Measurements from ENCODE around the gene SRR. TPM values are rescaled to one million over a fixed set of nuclear protein-coding genes. Genes with fewer than 3 reads are reported as not detected.

The SRR gene
- total RNA-seq, 1 experiment from 2014 or later: 7.7 TPM

DNA sequence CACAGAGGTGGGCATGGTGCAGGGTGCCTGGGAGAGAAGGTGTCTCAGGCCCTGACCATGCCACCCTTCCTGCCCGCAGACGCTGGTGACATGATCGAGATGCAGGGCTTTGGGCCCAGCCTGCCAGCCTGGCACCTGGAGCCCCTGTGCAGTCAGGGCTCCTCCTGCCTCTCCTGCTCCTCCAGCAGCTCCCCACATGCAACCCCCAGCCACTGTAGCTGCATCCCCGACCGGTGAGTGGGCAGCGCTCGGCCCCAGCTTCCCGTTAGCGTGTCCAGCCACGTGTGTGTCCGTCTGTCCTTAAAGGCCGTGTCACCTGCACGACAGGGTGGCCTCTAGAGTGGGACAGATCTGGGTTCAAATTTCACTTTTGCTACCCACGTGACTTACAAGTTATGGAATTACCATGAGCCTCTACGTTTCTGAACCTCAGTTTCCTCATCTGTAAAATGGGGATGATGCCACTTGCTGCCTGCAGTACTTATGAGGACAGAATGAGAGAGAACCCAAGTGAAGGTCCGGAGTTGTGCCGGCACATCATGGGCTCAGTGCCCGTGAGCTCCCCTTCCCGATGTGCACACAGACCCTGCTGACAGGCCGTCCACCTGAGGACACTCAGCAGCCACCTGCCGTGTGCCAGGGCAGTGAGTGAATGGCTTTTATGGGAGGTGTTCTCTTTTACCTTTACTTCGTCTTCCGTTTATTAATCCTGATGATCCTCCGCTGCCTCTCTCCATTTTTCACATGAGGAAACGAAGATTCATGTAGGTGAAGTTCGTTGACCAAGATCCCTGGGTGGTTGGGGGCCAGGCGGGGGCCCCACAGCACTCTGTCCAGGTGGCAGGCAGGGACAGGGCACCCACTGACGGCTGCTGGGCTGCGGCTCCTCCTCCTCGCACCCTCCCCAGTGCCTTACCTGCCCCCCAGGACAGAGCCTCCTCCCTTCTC, 67.7 kb downstream of the SRR start:
- peaks cover 29% of the 10 kb centered on the region for H3K36me3 Mint-ChIP-seq (ENCODE audit: insufficient read depth, unreplicated experiment)
- H3K4me1 Mint-ChIP-seq (ENCODE audit: insufficient read depth, unreplicated experiment): peaks cover 6% of the 10 kb centered on the region
- intact Hi-C loops (cut with micrococcal nuclease): no loop called here
- no peaks in the 10 kb centered on the region for H3K27me3 Mint-ChIP-seq (ENCODE audit: insufficient read depth, unreplicated experiment)
- ChIA-PET CTCF (interaction anchor here (0.6 to 5.5 kb wide), 2 partner anchors 10 to 668 kb away, joined by 4 to 43 read pairs; no protein-coding TSS in a partner anchor), POLR2A (interaction anchor here (0.6 to 0.9 kb wide), 3 partner anchors 11 to 339 kb away, joined by 3 to 4 read pairs (median 4); no protein-coding TSS in a partner anchor)
- H3K9me3 Mint-ChIP-seq (ENCODE audit: unreplicated experiment): no peaks in the 10 kb centered on the region
- TF ChIP-seq, protein P1, sequence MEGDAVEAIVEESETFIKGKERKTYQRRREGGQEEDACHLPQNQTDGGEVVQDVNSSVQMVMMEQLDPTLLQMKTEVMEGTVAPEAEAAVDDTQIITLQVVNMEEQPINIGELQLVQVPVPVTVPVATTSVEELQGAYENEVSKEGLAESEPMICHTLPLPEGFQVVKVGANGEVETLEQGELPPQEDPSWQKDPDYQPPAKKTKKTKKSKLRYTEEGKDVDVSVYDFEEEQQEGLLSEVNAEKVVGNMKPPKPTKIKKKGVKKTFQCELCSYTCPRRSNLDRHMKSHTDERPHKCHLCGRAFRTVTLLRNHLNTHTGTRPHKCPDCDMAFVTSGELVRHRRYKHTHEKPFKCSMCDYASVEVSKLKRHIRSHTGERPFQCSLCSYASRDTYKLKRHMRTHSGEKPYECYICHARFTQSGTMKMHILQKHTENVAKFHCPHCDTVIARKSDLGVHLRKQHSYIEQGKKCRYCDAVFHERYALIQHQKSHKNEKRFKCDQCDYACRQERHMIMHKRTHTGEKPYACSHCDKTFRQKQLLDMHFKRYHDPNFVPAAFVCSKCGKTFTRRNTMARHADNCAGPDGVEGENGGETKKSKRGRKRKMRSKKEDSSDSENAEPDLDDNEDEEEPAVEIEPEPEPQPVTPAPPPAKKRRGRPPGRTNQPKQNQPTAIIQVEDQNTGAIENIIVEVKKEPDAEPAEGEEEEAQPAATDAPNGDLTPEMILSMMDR (IDR thresholded peaks at IDR 0.05; ENCODE audit: unreplicated experiment): no peak
- no TSS peak for BruUV-seq (replicated peaks)
- no peak overlapping the region for H3K4me3 Mint-ChIP-seq (ENCODE audit: unreplicated experiment)
- no peak for DNase-seq (ENCODE audit: unreplicated experiment)
- no peak overlapping the region for H3K27ac Mint-ChIP-seq (ENCODE audit: low read depth, unreplicated experiment)

DNA sequence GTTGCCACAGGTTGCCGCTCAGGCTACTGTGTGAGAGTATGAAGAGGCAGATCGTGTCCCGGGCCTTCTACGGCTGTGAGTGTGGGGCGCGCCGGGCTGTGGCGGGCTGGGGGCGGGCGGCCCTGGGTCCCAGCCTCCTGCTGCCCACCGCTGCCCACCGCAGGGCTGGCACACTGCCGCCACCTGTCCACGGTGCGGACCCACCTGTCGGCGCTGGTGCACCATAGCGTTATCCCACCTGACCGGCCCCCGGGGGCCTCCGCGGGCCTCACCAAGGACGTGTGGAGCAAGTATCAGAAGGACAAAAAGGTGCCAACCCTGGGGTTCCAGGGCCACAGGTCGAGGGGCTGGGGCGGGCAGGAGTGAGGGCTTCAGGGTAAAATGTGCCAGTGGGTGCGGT, 68.4 kb downstream of the SRR start:
- no peaks in the 10 kb centered on the region for H3K9me3 Mint-ChIP-seq (ENCODE audit: unreplicated experiment)
- no peak overlapping the region for H3K27ac Mint-ChIP-seq (ENCODE audit: low read depth, unreplicated experiment)
- peaks cover 28% of the 10 kb centered on the region for H3K36me3 Mint-ChIP-seq (ENCODE audit: insufficient read depth, unreplicated experiment)
- TF ChIP-seq, protein P1 (IDR thresholded peaks at IDR 0.05; ENCODE audit: unreplicated experiment): no peak
- H3K27me3 Mint-ChIP-seq (ENCODE audit: insufficient read depth, unreplicated experiment): no peaks in the 10 kb centered on the region
- ChIA-PET POLR2A (interaction anchor here (1.2 kb wide), 1 partner anchor 36 kb away, joined by 3 read pairs; the partner anchor contains the start of gene TSR1), CTCF (interaction anchor here (1.2 kb wide), 1 partner anchor 10 kb away, joined by 4 read pairs; no protein-coding TSS in a partner anchor)
- H3K4me3 Mint-ChIP-seq (ENCODE audit: unreplicated experiment): no peak overlapping the region
- peaks cover 6% of the 10 kb centered on the region for H3K4me1 Mint-ChIP-seq (ENCODE audit: insufficient read depth, unreplicated experiment)
- BruUV-seq (replicated peaks): no TSS peak
- no peak for DNase-seq (ENCODE audit: unreplicated experiment)
- intact Hi-C loops (cut with micrococcal nuclease): no loop called here

DNA sequence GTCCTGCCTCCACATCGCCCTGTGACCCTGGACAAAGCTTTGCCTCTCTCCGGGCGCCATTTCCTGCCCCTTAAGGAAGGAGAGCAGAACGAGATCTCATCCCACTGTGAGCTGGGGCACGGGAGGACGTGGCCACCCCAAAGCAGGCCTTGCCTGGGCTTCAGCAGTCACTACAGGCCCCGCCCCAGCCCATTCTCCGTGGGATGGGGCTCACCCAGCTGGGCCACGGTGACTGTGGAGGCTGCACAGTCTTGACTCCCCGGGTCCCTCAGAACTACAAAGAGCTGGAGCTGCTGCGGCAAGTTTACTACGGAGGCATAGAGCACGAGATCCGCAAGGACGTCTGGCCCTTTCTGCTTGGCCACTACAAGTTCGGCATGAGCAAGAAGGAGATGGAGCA, 68.9 kb downstream of the SRR start:
- H3K4me3 Mint-ChIP-seq (ENCODE audit: unreplicated experiment): no peak overlapping the region
- CTCF ChIA-PET: interaction anchor here (1.2 kb wide), 1 partner anchor 10 kb away, joined by 4 read pairs; no protein-coding TSS in a partner anchor
- H3K27ac Mint-ChIP-seq (ENCODE audit: low read depth, unreplicated experiment): no peak overlapping the region
- TF ChIP-seq, protein P1 (IDR thresholded peaks at IDR 0.05; ENCODE audit: unreplicated experiment): no peak
- H3K4me1 Mint-ChIP-seq (ENCODE audit: insufficient read depth, unreplicated experiment): peaks cover 6% of the 10 kb centered on the region
- no TSS peak for BruUV-seq (replicated peaks)
- H3K36me3 Mint-ChIP-seq (ENCODE audit: insufficient read depth, unreplicated experiment): peaks cover 28% of the 10 kb centered on the region
- no peak for DNase-seq (ENCODE audit: unreplicated experiment)
- POLR2A ChIA-PET: interaction anchor here (0.9 to 1.2 kb wide), 2 partner anchors 13 to 37 kb away, joined by 3 read pairs; partner anchors contain the start of gene TSR1
- H3K9me3 Mint-ChIP-seq (ENCODE audit: unreplicated experiment): no peaks in the 10 kb centered on the region
- no peaks in the 10 kb centered on the region for H3K27me3 Mint-ChIP-seq (ENCODE audit: insufficient read depth, unreplicated experiment)
- intact Hi-C loops (cut with micrococcal nuclease): no loop called here

DNA sequence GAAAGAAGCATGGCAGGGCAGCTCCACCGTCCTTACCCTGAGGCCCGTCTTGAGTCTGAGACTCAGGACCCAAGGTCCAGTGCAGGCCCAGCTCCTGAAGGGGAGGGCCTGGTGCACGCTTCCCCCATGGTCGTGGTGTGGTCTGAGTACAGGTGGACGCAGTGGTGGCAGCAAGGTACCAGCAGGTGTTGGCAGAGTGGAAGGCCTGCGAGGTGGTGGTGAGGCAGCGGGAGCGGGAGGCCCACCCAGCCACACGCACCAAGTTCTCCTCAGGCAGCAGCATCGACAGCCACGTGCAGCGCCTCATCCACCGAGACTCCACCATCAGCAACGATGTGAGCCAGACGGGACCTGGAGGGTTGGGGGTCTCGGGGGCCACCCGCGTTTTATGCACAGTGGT, 69.4 kb downstream of the SRR start:
- DNase-seq (ENCODE audit: unreplicated experiment): no peak
- BruUV-seq (replicated peaks): no TSS peak
- intact Hi-C loops (cut with micrococcal nuclease): no loop called here

More for the DNA sequence above, 69.4 kb downstream of the SRR start:
- Mint-ChIP-seq H3K9me3 (ENCODE audit: unreplicated experiment) (no peaks in the 10 kb centered on the region), H3K27ac (ENCODE audit: low read depth, unreplicated experiment) (no peak overlapping the region), H3K4me1 (ENCODE audit: insufficient read depth, unreplicated experiment) (peaks cover 6% of the 10 kb centered on the region), H3K27me3 (ENCODE audit: insufficient read depth, unreplicated experiment) (no peaks in the 10 kb centered on the region), H3K4me3 (ENCODE audit: unreplicated experiment) (no peak overlapping the region), H3K36me3 (ENCODE audit: insufficient read depth, unreplicated experiment) (peaks cover 31% of the 10 kb centered on the region)
- ChIA-PET POLR2A (interaction anchor here (0.9 to 1.2 kb wide), 2 partner anchors 14 to 37 kb away, joined by 3 read pairs; partner anchors contain the start of gene TSR1), CTCF (interaction anchor here (1.2 to 1.3 kb wide), 2 partner anchors 9 kb away, joined by 3 to 4 read pairs; no protein-coding TSS in a partner anchor)
- TF ChIP-seq, protein P1 (IDR thresholded peaks at IDR 0.05; ENCODE audit: unreplicated experiment): no peak
